GM23338 (cell line): Measurements from ENCODE around the gene SHISA9. TPM values are rescaled to one million over a fixed set of nuclear protein-coding genes. Genes with fewer than 3 reads are reported as not detected.

ENCODE experiments used
- ATAC-seq: fragments of 200-7000 bp; cut with Tn5 transposase; 3 replicates; pipeline ENCODE4 v1.9.1; 2020
- DNase-seq: peaks from one replicate; pipeline ENCODE4 v3.0.0-alpha.2; 2015; ENCODE audit warnings: low spot score
- H2AFZ ChIP-seq: fragments of 200-600 bp; sonication (generic); 2 replicates; pipeline ENCODE4 v1.8.0; 2016; ENCODE audit warnings: antibody characterized with exemption, mild to moderate bottlenecking, moderate library complexity
- H3F3A ChIP-seq: fragments of 200-600 bp; sonication (generic); replicated peaks from 2 replicates; pipeline ENCODE4 v1.8.0; 2017; ENCODE audit warnings: antibody characterized with exemption, mixed run types, low read depth
- H3K27ac ChIP-seq: fragments of 200-600 bp; sonication (generic); 2 replicates; pipeline ENCODE4 v1.6.1; 2016; ENCODE audit warnings: low read depth
- H3K27me3 ChIP-seq: fragments of 200-600 bp; sonication (generic); 2 replicates; pipeline ENCODE4 v1.8.0; 2016; ENCODE audit warnings: mild to moderate bottlenecking, mixed run types, moderate library complexity; ENCODE audit not compliant: insufficient read depth
- H3K36me3 ChIP-seq: fragments of 200-600 bp; sonication (generic); 2 replicates; pipeline ENCODE4 v1.8.0; 2016; ENCODE audit warnings: mild to moderate bottlenecking; ENCODE audit not compliant: insufficient read depth
- H3K4me1 ChIP-seq: fragments of 200-600 bp; sonication (generic); 2 replicates; pipeline ENCODE4 v1.8.0; 2016; ENCODE audit warnings: mild to moderate bottlenecking, moderate library complexity; ENCODE audit not compliant: insufficient read depth
- H3K4me2 ChIP-seq: fragments of 200-600 bp; sonication (generic); 2 replicates; pipeline ENCODE4 v1.7.1; 2017; ENCODE audit warnings: mixed run types
- H3K4me3 ChIP-seq: fragments of 200-600 bp; sonication (generic); 2 replicates; pipeline ENCODE4 v1.6.1; 2016; ENCODE audit warnings: mixed run types
- H3K79me2 ChIP-seq: fragments of 200-600 bp; sonication (generic); replicated peaks from 2 replicates; pipeline ENCODE4 v1.8.0; 2017; ENCODE audit warnings: mild to moderate bottlenecking; ENCODE audit not compliant: insufficient read depth
- H3K9me2 ChIP-seq: fragments of 200-600 bp; sonication (generic); 2 replicates; pipeline ENCODE4 v1.8.0; 2017; ENCODE audit not compliant: insufficient read depth
- H4K20me1 ChIP-seq: fragments of 200-600 bp; sonication (generic); replicated peaks from 2 replicates; pipeline ENCODE4 v1.8.0; 2017; ENCODE audit warnings: mild to moderate bottlenecking; ENCODE audit not compliant: insufficient read depth
- H3K27ac Mint-ChIP-seq: 2 replicates; pipeline ENCODE4 v1.8.0; 2020; ENCODE audit warnings: inconsistent platforms, mild to moderate bottlenecking, moderate library complexity, mixed read lengths
- H3K27me3 Mint-ChIP-seq: 3 replicates; pipeline ENCODE4 v1.8.0; 2022; ENCODE audit warnings: low read depth, mild to moderate bottlenecking, moderate library complexity, mixed read lengths, inconsistent platforms; ENCODE audit not compliant: insufficient read depth, poor library complexity
- H3K36me3 Mint-ChIP-seq: 3 replicates; pipeline ENCODE4 v1.8.0; 2021; ENCODE audit warnings: low read depth, mild to moderate bottlenecking, inconsistent platforms, moderate library complexity, mixed read lengths
- H3K4me1 Mint-ChIP-seq: 3 replicates; pipeline ENCODE4 v1.8.0; 2020; ENCODE audit warnings: mild to moderate bottlenecking, inconsistent platforms, mixed read lengths
- H3K4me3 Mint-ChIP-seq: 3 replicates; pipeline ENCODE4 v1.8.0; 2021; ENCODE audit warnings: moderate library complexity, mild to moderate bottlenecking, inconsistent platforms, mixed read lengths
- H3K9me3 Mint-ChIP-seq: 3 replicates; pipeline ENCODE4 v1.8.0; 2020; ENCODE audit warnings: moderate library complexity, mild to moderate bottlenecking, inconsistent platforms, mixed read lengths
- CTCF ChIP-seq, 2 experiments: fragments of 200-600 bp in 1 of 2; sonication (generic) in 1 of 2; conservative IDR thresholded peaks; 2 replicates each; pipeline versions ENCODE4 v1.5.1 to v1.6.1; 2016 to 2017; ENCODE audit warnings: antibody characterized with exemption in 2 of 2, low read depth in 2 of 2, mild to moderate bottlenecking in 2 of 2, moderate library complexity in 1 of 2
- EZH2 ChIP-seq: fragments of 200-600 bp; sonication (generic); IDR thresholded peaks from one replicate; pipeline ENCODE4 v1.8.0; 2017; ENCODE audit warnings: antibody characterized with exemption, mild to moderate bottlenecking, low read depth; ENCODE audit not compliant: unreplicated experiment
- EZH2phosphoT487 ChIP-seq: fragments of 200-600 bp; sonication (generic); IDR thresholded peaks from one replicate; pipeline ENCODE4 v1.8.1; 2018; ENCODE audit warnings: antibody characterized with exemption; ENCODE audit not compliant: unreplicated experiment
- JUNB ChIP-seq: IDR thresholded peaks from one replicate; pipeline ENCODE4 v1.6.1; 2016; ENCODE audit warnings: antibody characterized with exemption; ENCODE audit not compliant: unreplicated experiment
- POLR2AphosphoS5 ChIP-seq: IDR thresholded peaks from 2 replicates; pipeline ENCODE4 v1.6.1; 2016; ENCODE audit warnings: antibody characterized with exemption, low read depth
- REST ChIP-seq: IDR thresholded peaks from one replicate; pipeline ENCODE4 v1.6.1; 2018; ENCODE audit warnings: antibody characterized with exemption; ENCODE audit not compliant: unreplicated experiment
- STAT1 ChIP-seq: IDR thresholded peaks from one replicate; pipeline ENCODE4 v1.6.1; 2016; ENCODE audit warnings: antibody characterized with exemption; ENCODE audit not compliant: unreplicated experiment
- polyA plus RNA-seq: library from polyadenylated mRNA; unstranded; fragments of >200 nt; fragmentation: Nextera tagmentation; extraction: Ambion mirVana; gene quantifications from 2 replicates; pipeline ENCODE4 v1.2.1, GENCODE V29; 2016
- total RNA-seq: library from RNA; depleted of rRNA; stranded (reverse); fragments of >200 nt; shearing (Covaris generic); gene quantifications from 2 replicates; pipeline ENCODE4 v1.2.3, GENCODE V29; 2014

The SHISA9 gene
- total and polyA plus RNA-seq, 2 experiments from 2014 or later: 10.4 to 45.6 TPM

GRCh38 chr16:13093661-13094060 lies 192.3 kb downstream of the SHISA9 start:
- H3K4me1 ChIP-seq: peaks cover 19% of the 10 kb centered on the region
- DNase-seq: peak; percentile 51
- Mint-ChIP-seq H3K36me3 (peaks cover 25% of the 10 kb centered on the region; the same call in 2 of the 3 replicates), H3K27me3 (peaks cover 14% of the 10 kb centered on the region), H3K9me3 (peaks cover 25% of the 10 kb centered on the region), H3K27ac (peak overlapping the region; percentile 91), H3K4me3 (no peak overlapping the region), H3K4me1 (peaks cover 22% of the 10 kb centered on the region)
- no peak overlapping the region for H2AFZ ChIP-seq
- H3K27me3 ChIP-seq: no peaks in the 10 kb centered on the region
- H4K20me1 ChIP-seq: peaks cover 3% of the 10 kb centered on the region; the same call in 1 of the 2 replicates
- H3K4me3 ChIP-seq: no peak overlapping the region
- H3K79me2 ChIP-seq: peaks cover 82% of the 10 kb centered on the region
- ATAC-seq: peak; percentile 77
- no peaks in the 10 kb centered on the region for H3K36me3 ChIP-seq
- H3K27ac ChIP-seq: no peak overlapping the region; the same call in 1 of the 2 replicates
- H3K9me2 ChIP-seq: 0 out of 2 replicates have a peak, but pooled peaks cover 4% of the 10 kb centered on the region
- no peaks in the 10 kb centered on the region for H3F3A ChIP-seq
- TF ChIP-seq REST: no peak
- 0 out of 4 replicates have a peak, but pooled peaks of 1 of the 2 experiments have one; percentile 2 for TF ChIP-seq CTCF (conservative IDR thresholded peaks at IDR 0.05; ENCODE audit: low read depth in 2 of 2)
- TF ChIP-seq EZH2: no peak
- no peak overlapping the region for H3K4me2 ChIP-seq

GRCh38 chr16:13095061-13095460 lies 193.7 kb downstream of the SHISA9 start:
- Histone ChIP-seq H3K4me2 (no peak overlapping the region), H3K4me1 (peaks cover 30% of the 10 kb centered on the region), H3F3A (no peaks in the 10 kb centered on the region), H3K27ac (no peak overlapping the region), H3K79me2 (peaks cover 78% of the 10 kb centered on the region), H3K36me3 (no peaks in the 10 kb centered on the region), H3K27me3 (no peaks in the 10 kb centered on the region), H4K20me1 (peaks cover 3% of the 10 kb centered on the region; the same call in 1 of the 2 replicates), H3K9me2 (0 out of 2 replicates have a peak, but pooled peaks cover 4% of the 10 kb centered on the region), H3K4me3 (no peak overlapping the region), H2AFZ (no peak overlapping the region)
- Mint-ChIP-seq H3K9me3 (peaks cover 17% of the 10 kb centered on the region), H3K27me3 (peaks cover 14% of the 10 kb centered on the region), H3K27ac (no peak overlapping the region), H3K36me3 (peaks cover 19% of the 10 kb centered on the region; the same call in 2 of the 3 replicates), H3K4me1 (peaks cover 36% of the 10 kb centered on the region), H3K4me3 (no peak overlapping the region)
- no peak for ATAC-seq
- DNase-seq: no peak
- TF ChIP-seq EZH2phosphoT487: no peak
- TF ChIP-seq STAT1: no peak
- TF ChIP-seq REST: no peak
- no peak for TF ChIP-seq POLR2AphosphoS5
- no peak for TF ChIP-seq JUNB
